RWPE2 (cell line): Measurements from ENCODE around the gene BRAT1.

Experiments
- ATAC-seq: fragments of 200-7000 bp; cut with Tn5 transposase; 3 replicates; pipeline ENCODE4 v1.9.1; 2021; ENCODE audit warnings: low read depth
- DNase-seq: peaks from one replicate; pipeline ENCODE4 v3.0.0-alpha.2; 2020; ENCODE audit warnings: low spot score
- H3K27ac ChIP-seq: fragments of 450-650 bp; 2 replicates; pipeline ENCODE4 v1.5.1; 2017; ENCODE audit warnings: mild to moderate bottlenecking; ENCODE audit not compliant: poor library complexity, severe bottlenecking
- H3K27me3 ChIP-seq: fragments of 250-450 bp; sonication (Bioruptor Pico); 2 replicates; pipeline ENCODE4 v1.5.1; 2021; ENCODE audit warnings: mild to moderate bottlenecking, moderate library complexity; ENCODE audit not compliant: insufficient read depth, poor library complexity, severe bottlenecking
- H3K36me3 ChIP-seq: fragments of 250-450 bp; sonication (Bioruptor Pico); 2 replicates; pipeline ENCODE4 v1.5.1; 2020; ENCODE audit warnings: low read depth, mild to moderate bottlenecking, moderate library complexity
- H3K4me1 ChIP-seq: fragments of 250-450 bp; sonication (Bioruptor Pico); 2 replicates; pipeline ENCODE4 v1.5.1; 2021; ENCODE audit warnings: mild to moderate bottlenecking, moderate library complexity; ENCODE audit not compliant: insufficient read depth, poor library complexity, severe bottlenecking
- H3K4me3 ChIP-seq: fragments of 250-450 bp; sonication (Bioruptor Pico); 2 replicates; pipeline ENCODE4 v1.5.1; 2021; ENCODE audit warnings: mild to moderate bottlenecking, moderate library complexity; ENCODE audit not compliant: severe bottlenecking
- H3K9me3 ChIP-seq: fragments of 250-450 bp; sonication (Bioruptor Pico); 2 replicates; pipeline ENCODE4 v1.5.1; 2021; ENCODE audit warnings: mild to moderate bottlenecking, moderate library complexity; ENCODE audit not compliant: severe bottlenecking
- CTCF ChIP-seq: fragments of 450-650 bp; IDR thresholded peaks from one replicate; pipeline ENCODE4 v1.5.1; 2017; ENCODE audit warnings: mild to moderate bottlenecking, moderate library complexity; ENCODE audit not compliant: poor library complexity, severe bottlenecking

The BRAT1 gene

GRCh38 chr7:2586326-2587020 lies 31.1 kb upstream of the BRAT1 start:
- Histone ChIP-seq H3K4me3 (no peak overlapping the region), H3K27ac (no peak overlapping the region), H3K9me3 (no peaks in the 10 kb centered on the region), H3K4me1 (no peaks in the 10 kb centered on the region), H3K36me3 (peaks cover 4% of the 10 kb centered on the region; the same call in 1 of the 2 replicates), H3K27me3 (no peaks in the 10 kb centered on the region)
- no peak for ATAC-seq
- DNase-seq: no peak
- no peak for TF ChIP-seq CTCF

DNA sequence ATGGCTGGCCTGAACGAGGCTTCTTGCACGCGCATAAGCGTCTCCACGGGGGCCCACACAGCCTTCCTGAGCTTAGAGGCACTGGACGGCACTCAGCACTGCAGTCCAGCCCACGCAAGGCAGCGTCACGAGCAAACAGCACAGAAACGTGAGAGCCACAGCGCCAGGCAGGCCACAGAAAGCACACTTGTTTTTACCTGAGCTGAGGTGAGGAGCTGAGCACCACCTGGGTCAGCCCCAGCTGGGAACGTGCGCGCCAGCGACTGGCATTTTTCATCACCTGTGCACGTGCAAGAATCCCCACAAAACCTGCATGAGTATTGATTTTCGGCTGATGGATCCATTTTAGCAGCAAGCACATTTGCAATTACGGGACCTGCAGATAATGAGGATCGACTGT lies 30.1 kb upstream of the BRAT1 start:
- H3K27ac ChIP-seq: no peak overlapping the region
- H3K4me3 ChIP-seq: no peak overlapping the region
- no peak for ATAC-seq
- DNase-seq: no peak
- H3K27me3 ChIP-seq: no peaks in the 10 kb centered on the region
- H3K9me3 ChIP-seq: no peaks in the 10 kb centered on the region
- TF ChIP-seq CTCF: no peak
- no peaks in the 10 kb centered on the region for H3K36me3 ChIP-seq
- no peaks in the 10 kb centered on the region for H3K4me1 ChIP-seq

GRCh38 chr7:2583798-2584580 lies 28.7 kb upstream of the BRAT1 start:
- DNase-seq (no peak), ATAC-seq (no peak)
- Histone ChIP-seq H3K27me3 (no peaks in the 10 kb centered on the region), H3K9me3 (no peaks in the 10 kb centered on the region), H3K4me3 (no peak overlapping the region), H3K36me3 (no peaks in the 10 kb centered on the region), H3K4me1 (no peaks in the 10 kb centered on the region), H3K27ac (no peak overlapping the region)
- TF ChIP-seq CTCF: no peak

DNA sequence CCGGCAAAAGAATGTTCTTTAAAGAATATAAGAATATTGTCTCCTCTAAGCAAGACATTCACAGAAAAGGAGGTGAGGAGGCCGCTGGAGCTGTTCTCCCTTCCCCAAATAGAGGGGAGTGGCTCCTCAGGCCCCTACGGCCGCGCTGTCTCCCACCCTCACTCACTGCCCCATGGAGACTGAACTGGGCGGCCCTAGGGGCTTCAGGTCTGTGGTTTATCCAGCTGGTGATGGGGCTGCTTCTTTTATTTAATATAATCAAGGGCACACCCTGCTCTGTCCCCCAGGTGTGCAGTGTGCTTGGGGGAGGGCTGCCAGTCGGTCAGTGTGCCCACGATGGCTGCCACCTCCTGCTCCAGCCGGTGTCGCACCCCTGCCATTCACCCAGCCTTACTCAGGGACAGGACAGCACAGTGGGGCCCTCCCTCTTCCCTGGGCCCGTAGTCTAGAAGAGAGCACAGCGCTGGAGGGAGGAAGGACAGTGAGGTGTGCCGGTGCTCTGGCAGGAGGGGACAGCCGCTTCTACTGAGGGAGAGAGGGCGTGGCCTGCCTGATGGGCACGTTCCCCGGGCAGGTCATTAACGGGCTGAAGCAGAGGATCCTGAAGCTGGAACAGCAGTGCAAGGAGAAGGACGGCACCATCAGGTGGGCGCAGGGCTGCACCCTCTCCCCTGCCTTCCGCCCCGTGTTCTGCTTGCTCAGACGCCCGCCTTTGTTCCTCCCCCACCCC lies 26.8 kb upstream of the BRAT1 start:
- TF ChIP-seq CTCF: no peak

More for the DNA sequence above, 26.8 kb upstream of the BRAT1 start:
- ATAC-seq (no peak), DNase-seq (no peak)
- Histone ChIP-seq H3K9me3 (no peaks in the 10 kb centered on the region), H3K27ac (no peak overlapping the region), H3K27me3 (no peaks in the 10 kb centered on the region), H3K4me3 (no peak overlapping the region), H3K4me1 (no peaks in the 10 kb centered on the region), H3K36me3 (no peaks in the 10 kb centered on the region)
